ENCODE data around the gene LHX4.

- TF ChIP-seq CTCF (conservative IDR thresholded peaks at IDR 0.05) = no peak
- TF ChIP-seq ZFX (IDR thresholded peaks at IDR 0.05) = no peak
These were observed 16.5 kb downstream of the LHX4 start for GRCh38 chr1:180246579-180246978.

Data from C4-2B (cell line).